Progenitor cell of endocrine pancreas (in vitro differentiated cells): ENCODE data around the gene FOXF1. TPM values are rescaled to one million over a fixed set of nuclear protein-coding genes. Genes with fewer than 3 reads are reported as not detected.

Source experiments
- DNase-seq: peaks from one replicate; pipeline ENCODE4 v3.0.0; 2021; ENCODE audit warnings: low spot score; ENCODE audit not compliant: unreplicated experiment
- H3K27ac Mint-ChIP-seq: 2 replicates; pipeline ENCODE4 v1.8.0; 2021; ENCODE audit warnings: mild to moderate bottlenecking, moderate library complexity, mixed read lengths
- H3K27me3 Mint-ChIP-seq: 2 replicates; pipeline ENCODE4 v1.8.0; 2021; ENCODE audit warnings: mixed read lengths
- H3K36me3 Mint-ChIP-seq: 2 replicates; pipeline ENCODE4 v1.8.0; 2022; ENCODE audit warnings: mixed read lengths; ENCODE audit not compliant: insufficient read depth
- H3K4me1 Mint-ChIP-seq: 2 replicates; pipeline ENCODE4 v1.8.0; 2021; ENCODE audit warnings: low read depth, mixed read lengths
- H3K4me3 Mint-ChIP-seq: 2 replicates; pipeline ENCODE4 v1.8.0; 2021; ENCODE audit warnings: low read depth, mild to moderate bottlenecking, moderate library complexity, mixed read lengths
- H3K9me3 Mint-ChIP-seq: 2 replicates; pipeline ENCODE4 v1.8.0; 2021; ENCODE audit warnings: low read depth, mixed read lengths
- total RNA-seq: library from RNA; stranded (reverse); gene quantifications from 2 replicates; pipeline ENCODE4 v1.2.1, GENCODE V29; 2021
- TF ChIP-seq, protein P1 (sequence below): fragments of 200-600 bp; sonication (generic); IDR thresholded peaks from one replicate; pipeline ENCODE4 v1.5.0; 2021; ENCODE audit warnings: antibody characterized with exemption, mild to moderate bottlenecking; ENCODE audit not compliant: unreplicated experiment

Gene FOXF1
- total RNA-seq, 1 donor from 2014 or later, result not detected

DNA sequence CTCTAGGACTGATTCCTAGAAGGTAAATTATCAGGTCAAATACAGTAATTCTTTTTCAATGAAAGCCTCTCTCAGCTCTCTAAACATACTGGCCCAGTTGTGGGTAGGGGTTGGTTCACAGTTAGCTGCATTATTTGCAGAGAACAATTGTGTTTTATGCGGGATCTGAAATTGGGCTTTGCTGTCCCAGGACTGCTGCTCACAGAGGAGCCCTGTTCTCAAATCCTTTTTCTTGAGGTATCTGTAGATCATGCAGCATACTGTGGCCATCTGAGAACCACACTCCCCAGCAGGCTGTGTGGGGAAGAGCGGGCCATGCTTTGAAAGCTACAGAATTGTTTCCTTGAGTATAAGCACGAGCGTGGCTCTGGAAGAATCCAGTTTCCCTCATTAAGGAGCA, 27.2 kb downstream of the FOXF1 start:
- no peak overlapping the region for H3K27ac Mint-ChIP-seq
- no peak for DNase-seq
- H3K4me1 Mint-ChIP-seq, result no peaks in the 10 kb centered on the region
- no peak overlapping the region for H3K4me3 Mint-ChIP-seq
- H3K9me3 Mint-ChIP-seq, result no peaks in the 10 kb centered on the region
- TF ChIP-seq, protein P1, sequence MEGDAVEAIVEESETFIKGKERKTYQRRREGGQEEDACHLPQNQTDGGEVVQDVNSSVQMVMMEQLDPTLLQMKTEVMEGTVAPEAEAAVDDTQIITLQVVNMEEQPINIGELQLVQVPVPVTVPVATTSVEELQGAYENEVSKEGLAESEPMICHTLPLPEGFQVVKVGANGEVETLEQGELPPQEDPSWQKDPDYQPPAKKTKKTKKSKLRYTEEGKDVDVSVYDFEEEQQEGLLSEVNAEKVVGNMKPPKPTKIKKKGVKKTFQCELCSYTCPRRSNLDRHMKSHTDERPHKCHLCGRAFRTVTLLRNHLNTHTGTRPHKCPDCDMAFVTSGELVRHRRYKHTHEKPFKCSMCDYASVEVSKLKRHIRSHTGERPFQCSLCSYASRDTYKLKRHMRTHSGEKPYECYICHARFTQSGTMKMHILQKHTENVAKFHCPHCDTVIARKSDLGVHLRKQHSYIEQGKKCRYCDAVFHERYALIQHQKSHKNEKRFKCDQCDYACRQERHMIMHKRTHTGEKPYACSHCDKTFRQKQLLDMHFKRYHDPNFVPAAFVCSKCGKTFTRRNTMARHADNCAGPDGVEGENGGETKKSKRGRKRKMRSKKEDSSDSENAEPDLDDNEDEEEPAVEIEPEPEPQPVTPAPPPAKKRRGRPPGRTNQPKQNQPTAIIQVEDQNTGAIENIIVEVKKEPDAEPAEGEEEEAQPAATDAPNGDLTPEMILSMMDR, result no peak
- H3K27me3 Mint-ChIP-seq, result peaks cover 10% of the 10 kb centered on the region
- H3K36me3 Mint-ChIP-seq, result no peaks in the 10 kb centered on the region

DNA sequence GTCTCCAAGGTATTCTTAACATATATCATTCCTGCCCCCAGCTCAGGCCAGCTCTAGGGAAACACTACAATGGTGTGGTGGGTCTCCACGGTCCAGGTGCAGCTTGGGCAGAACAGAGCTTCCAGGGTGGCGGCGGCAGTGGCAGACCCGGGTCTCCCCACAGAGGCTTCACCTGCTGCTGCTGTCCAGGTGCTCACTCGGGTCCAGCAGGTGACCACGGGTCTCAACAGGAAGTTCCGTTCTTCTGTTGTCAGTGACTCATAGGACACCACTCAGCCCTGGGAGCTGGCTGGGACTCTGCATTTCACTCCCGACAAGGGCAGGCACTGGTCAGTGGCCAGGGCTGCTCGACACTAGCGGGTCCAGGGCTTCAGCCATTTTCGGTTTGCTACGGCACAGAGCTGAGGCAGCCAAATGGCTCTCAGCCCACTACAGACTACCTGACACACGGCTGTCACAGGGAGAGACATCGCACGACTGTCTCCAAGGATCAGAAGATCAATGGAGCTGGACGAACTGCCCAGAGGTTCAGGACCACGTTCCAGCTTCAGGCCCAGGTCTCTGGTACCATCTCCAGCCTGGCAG, 28.0 kb downstream of the FOXF1 start:
- no peak for DNase-seq
- no peaks in the 10 kb centered on the region for H3K36me3 Mint-ChIP-seq
- no peak overlapping the region for H3K4me3 Mint-ChIP-seq
- no peaks in the 10 kb centered on the region for H3K4me1 Mint-ChIP-seq
- TF ChIP-seq, protein P1, result no peak
- H3K27me3 Mint-ChIP-seq, result peaks cover 14% of the 10 kb centered on the region
- no peaks in the 10 kb centered on the region for H3K9me3 Mint-ChIP-seq
- no peak overlapping the region for H3K27ac Mint-ChIP-seq

GRCh38 chr16:86540894-86541293, 30.6 kb downstream of the FOXF1 start:
- Mint-ChIP-seq H3K4me3 (no peak overlapping the region), H3K27me3 (peaks cover 9% of the 10 kb centered on the region), H3K27ac (no peak overlapping the region), H3K36me3 (peaks cover 5% of the 10 kb centered on the region), H3K4me1 (no peaks in the 10 kb centered on the region), H3K9me3 (no peaks in the 10 kb centered on the region)
- no peak for DNase-seq
- TF ChIP-seq, protein P1, result no peak

- Mint-ChIP-seq H3K4me1 (no peaks in the 10 kb centered on the region), H3K27ac (no peak overlapping the region), H3K27me3 (peaks cover 14% of the 10 kb centered on the region), H3K4me3 (no peak overlapping the region), H3K9me3 (no peaks in the 10 kb centered on the region), H3K36me3 (peaks cover 5% of the 10 kb centered on the region)
- DNase-seq, result no peak
- TF ChIP-seq, protein P1, result no peak
Observed at GRCh38 chr16:86541560-86541959, 31.2 kb downstream of the FOXF1 start.

GRCh38 chr16:86542756-86543750, 32.7 kb downstream of the FOXF1 start:
- Mint-ChIP-seq H3K9me3 (no peaks in the 10 kb centered on the region), H3K4me3 (no peak overlapping the region), H3K36me3 (peaks cover 5% of the 10 kb centered on the region), H3K27me3 (peaks cover 14% of the 10 kb centered on the region), H3K27ac (no peak overlapping the region), H3K4me1 (no peaks in the 10 kb centered on the region)
- DNase-seq, result no peak
- TF ChIP-seq, protein P1, result no peak
